Inferior parietal cortex (tissue), 1 donor: ENCODE results near the gene RPL35.
A peak's percentile ranks its signal among the peaks of the same experiment; 100 is the strongest.

Experiments used
- DNase-seq: peaks from one replicate; pipeline ENCODE4 v3.0.0-alpha.2; 2016; ENCODE audit errors: extremely low spot score

RPL35 gene

GRCh38 chr9:124877021-124877782 lies 15.4 kb upstream of the RPL35 start:
- no peak for DNase-seq

DNA sequence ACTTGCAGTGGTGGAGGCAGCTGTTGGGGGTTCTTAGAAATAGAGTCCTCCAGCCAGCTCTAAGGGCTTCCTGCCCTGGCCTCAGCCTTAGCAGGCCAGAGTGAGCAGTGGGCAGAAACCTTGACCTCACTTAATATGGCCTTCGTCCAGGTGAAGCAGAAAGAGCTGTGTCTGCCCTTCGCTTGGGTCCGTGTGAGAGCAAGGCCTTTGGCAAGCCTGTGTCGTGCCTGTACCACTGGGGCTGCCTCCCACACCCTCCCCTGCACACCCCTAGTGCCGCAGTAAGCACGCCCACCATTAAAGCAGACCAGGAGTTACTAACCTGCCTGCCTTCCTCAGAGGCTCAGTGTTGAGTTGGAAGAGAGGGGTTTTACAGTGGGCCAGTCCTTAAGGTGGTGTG lies 13.7 kb upstream of the RPL35 start:
- DNase-seq: no peak

DNA sequence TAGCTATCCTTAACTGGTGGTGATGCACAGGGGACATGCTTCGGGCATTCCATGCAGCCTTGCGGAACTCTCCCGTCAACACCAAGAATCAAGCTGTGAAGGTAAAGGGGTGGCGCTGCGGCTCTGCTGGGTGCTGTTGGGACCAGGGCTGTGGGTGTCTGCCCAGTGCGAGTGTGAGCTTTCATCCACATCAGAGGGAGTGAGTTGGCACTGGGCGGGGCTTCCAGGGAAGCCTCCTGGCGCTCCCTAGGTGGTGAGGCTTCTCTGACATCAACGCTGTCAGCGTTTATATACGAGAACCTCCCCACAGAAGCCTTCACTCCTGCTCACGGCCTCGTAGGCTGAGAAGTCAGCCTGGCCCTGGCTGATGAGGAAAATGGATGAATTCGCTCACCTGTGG lies 11.9 kb upstream of the RPL35 start:
- no peak for DNase-seq

DNA sequence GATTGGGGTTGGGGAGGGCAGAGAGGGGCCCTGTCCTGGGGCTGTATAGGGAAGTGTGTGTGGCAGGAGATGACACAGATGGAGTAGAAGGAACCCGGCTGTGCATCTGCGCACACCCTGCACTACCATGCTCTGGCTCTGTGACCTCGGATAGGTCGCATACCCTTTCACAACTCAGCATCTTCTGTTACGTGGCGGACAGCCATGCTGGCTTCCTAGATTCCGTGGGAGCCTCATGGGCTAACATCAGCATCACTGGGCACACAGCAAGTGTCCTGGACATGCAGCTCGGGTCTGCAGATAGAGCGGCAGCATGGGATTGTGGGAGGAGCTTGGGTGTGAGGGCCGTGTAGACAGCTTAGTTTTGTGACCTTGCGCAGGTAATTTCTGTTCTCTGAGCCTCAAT lies 9.4 kb upstream of the RPL35 start:
- DNase-seq: no peak

DNA sequence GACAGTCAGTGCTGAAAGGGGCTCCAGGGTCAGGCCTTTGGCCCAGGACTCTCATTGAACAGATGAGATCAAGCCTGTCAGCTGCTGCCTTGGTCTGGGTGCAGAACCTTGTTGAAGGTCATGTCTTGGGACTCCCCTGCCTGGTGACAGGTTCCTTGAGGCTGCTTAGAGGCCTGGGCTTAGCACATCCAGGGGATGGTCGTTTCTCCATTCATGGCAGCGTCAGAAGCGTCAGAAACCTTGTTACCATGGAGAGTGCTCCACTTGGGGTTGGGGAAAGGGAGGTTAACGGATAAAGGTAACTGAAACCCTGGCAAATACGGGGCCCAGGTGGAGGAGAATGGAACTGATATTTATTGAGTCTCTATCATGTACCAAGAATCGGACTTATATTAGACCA lies 9.0 kb upstream of the RPL35 start:
- DNase-seq: no peak

- DNase-seq: no peak
Measured at GRCh38 chr9:124869986-124870560, 8.3 kb upstream of the RPL35 start.

DNA sequence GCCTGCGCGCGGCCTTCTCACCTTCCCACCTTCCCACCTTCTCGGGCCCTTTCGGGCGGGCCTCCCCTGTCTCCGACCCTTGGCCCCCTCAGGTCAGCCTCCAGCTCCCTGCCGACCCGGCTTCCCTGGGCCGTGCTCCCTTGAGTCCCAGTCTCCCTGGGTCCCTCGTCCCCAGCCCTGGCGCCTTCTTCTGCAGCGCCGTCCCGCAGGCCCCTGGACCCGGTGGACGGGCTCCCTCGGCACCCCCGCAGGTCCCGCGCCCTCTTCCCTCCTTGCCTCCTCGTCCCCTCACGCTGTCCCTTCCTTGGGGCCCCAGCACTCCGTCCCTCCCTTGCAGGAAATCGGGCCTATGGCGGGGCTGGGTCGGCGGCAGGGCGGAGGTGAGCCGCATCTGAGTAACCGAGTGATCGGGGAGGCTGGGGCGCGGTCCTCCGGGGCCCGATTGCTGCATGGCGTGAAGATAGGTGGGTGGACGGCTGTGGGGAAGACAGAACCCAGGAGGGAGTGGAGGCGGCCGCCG lies 7.8 kb upstream of the RPL35 start:
- no peak for DNase-seq

GRCh38 chr9:124868511-124869465 lies 7.0 kb upstream of the RPL35 start:
- peak; percentile 86 for DNase-seq

GRCh38 chr9:124863371-124863871 lies 1.7 kb upstream of the RPL35 start:
- DNase-seq: no peak

DNA sequence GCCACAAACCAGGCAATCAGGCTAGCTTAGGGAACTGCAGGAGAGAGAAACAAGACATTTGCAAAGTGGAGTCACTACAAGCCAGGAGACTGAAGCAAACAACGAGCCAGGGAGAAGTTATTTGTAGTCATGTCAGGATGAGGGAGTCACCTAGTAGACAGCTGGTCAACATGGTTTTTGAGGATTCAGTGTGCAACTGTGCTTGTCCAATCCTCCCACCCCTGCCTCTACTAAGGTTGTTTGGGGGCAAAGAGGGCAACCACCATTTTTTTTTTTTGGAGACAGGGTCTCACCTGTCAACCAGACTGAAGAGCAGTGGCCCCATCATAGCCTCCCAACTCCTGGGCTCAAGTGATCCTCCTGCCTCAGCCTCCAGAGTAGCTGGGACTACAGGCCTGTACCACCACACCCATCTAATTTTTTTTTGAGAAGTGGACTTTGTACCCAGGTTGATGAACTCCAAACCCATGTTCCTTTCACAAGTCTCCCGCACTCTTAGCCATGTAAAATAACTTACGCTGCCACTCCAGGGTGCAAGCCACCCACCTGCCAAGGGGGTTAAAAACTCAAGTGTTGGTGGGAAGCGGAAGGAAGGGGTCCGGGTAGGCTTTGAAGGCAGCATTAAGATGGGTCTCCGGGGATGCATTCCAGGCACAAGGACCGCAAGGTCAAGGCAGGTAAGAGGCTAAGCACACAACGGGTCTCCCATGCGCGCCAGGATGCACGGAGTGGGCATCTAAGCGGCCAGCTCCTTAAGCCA lies 995 bp downstream of the RPL35 start:
- DNase-seq: no peak

DNA sequence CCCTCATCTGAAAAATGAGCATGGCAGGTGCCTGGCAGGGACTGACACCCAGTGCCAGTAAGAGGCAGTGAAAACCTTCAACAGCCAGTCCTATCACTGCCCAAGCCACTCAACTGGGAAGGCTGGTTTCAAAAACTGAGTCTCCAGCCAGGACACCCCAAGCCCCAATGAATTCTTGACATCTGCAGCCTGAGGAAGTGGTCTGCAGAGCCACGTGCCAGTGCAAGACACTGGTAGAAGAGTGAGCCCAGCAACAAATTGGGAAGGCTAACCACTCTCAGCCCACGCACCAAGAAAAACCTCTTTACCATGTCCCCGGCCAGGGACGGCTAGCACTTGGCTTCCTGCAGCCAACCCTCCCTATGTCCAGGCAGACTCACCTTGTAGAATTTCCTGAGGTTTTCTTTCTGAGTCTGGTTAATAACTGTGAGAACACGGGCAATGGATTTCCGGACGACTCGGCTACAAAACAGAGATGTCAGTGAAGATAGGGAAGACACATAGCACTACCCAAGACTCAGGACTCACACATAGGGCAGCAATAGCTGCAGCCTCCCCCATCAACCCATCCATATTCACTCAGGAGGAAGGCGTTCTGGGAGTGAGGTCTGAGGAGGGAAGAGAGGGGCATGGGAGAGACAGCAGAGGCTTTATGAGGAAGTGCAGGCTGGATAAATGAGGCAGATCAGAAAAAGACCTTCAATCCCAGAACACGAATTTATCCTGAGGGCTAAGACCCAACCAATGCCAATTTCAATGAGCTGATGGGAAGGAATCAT lies 1.8 kb downstream of the RPL35 start:
- DNase-seq: no peak

DNA sequence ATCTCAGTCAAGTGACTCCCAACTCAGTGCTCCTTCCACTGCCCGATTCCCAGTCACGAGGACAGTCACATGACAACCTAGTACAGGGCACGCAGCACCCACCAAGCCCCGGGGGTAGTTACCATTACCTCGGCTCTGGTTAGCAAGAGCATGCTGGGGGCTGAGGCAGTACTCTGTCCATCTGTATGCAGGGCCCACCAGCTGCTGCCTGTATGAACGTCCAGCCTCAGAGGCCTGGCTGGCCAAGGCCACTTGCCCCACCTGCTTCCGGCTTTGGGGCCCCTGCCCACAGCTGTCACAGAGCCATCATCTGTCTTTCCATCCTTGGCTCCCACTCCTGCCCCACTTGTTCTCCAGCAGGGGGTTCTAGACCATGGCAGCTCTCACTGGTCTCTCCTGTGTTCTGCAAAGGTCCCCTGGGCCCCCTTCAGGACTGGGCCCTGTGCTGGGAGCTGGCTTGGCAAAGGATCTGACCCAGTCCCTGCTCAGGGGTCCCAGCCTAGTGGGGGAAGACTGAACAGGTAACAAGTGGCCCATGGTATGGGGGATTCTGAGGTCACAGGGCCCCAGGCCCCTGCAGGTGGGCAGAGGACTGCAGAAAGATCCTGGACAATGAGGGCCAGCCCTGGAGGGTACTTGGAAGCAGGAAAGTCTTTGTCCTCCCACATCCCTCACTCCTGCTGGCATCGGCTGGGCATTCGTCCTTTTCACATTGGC lies 3.3 kb downstream of the RPL35 start:
- DNase-seq: no peak

DNA sequence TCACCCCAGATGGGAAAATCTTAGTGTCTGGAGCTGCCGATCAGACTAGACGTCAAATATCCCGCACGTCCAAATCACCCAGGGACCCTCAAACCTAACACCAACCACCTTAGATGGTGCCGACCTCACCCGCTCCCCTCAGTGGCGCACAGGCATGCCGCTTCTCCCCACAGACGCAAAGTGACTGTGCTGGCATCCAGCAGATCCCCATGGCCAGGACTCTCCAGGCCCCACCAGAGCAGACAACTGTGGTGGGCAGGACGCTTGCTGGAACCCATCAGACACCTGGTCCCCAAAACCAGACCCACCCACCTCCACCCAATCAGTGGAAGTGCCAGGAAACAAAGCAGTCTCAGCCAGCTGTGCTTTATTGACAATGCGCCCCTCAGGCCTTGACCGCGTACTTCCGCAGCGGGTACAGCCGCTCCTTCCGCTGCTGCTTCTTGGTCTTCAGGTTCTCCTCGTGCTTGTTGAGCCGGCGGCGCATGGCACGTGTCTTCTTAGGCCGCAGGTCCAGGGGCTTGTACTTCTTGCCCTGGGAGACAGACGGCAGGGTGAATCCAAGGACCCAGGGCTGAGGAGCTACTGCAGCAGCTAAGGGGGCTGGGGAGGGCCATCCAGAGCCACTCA lies 4.1 kb downstream of the RPL35 start:
- no peak for DNase-seq

DNA sequence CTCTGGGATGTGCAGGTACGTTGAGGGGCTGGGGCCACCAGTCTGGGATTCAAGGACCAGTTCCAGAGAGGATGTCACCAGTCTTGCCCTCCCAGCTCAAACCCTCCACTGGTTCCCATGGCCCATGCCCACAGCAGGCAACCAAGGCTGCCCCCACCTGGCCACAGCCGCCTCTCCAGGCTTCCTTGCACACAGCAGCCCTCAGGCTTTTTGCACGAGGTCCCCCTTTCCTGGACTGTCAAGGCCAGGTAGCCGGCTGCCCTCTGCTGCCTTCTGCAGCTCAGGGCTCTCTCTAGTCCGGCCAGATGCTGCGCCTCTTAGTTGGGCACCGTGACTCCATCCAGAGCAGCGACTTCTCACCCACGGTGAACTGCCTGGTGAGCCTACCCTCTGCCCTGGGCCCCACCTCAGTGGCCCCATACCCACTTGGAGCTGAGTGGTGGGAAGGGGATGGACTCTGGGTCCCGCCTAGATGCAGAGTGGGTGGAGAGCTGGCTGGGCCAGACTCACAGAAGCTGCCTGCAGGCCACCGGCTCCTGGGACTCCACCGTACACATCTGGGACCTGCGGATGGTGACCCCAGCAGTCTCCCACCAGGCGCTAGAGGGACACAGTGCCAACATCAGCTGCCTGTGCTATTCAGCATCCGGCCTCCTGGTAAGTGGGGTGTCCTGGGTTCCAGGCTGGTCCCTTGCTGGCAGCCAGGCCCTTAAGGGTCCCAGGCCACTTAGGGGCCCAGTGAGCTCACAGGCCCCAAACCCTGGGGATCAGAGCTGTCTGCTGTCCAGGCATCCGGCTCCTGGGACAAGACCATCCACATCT lies 5.6 kb downstream of the RPL35 start:
- DNase-seq: no peak

GRCh38 chr9:124855566-124855943 lies 6.2 kb downstream of the RPL35 start:
- no peak for DNase-seq

DNA sequence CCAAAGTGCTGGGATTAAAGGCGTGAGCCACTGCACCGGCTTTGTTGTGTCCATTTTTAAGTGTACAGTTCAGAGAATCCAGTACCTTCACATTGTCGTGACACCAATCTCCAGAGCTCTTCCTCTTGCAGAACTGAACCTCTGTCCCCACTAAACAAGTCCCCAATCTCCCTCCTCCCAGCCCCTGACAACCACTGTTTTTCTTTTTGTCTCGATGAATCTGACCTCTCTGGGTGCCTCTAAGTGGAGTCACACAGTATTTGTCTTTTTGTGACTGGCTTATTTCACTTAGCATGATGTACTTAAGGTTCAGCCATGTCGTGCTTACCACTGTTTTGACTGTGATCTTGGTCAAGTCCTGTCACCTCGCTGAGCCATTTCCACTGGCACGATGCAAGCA lies 6.9 kb downstream of the RPL35 start:
- DNase-seq: no peak

DNA sequence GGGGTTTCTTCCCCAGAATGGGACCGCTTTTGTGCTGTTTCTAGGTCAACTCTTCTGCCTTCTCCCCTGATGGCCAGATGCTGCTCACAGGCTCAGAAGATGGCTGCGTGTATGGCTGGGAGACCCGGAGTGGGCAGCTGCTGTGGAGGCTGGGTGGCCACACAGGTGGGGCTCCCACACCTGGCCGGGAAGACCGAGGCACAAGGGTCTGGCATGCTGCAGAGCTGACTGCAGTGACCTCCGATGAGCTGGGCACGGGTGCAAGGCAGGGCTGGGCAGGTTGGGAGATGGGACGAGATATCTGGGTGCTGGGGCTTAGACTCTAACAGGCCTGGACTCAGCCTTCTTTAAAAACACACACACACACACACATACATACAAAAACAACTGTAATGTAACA lies 7.6 kb downstream of the RPL35 start:
- no peak for DNase-seq

GRCh38 chr9:124853605-124854143 lies 8.1 kb downstream of the RPL35 start:
- DNase-seq: no peak
